GM18505 (cell line): ENCODE data around the gene VIPR2.

Experiments used
- ATAC-seq: cut with Tn5 transposase; IDR thresholded peaks from one replicate; pipeline ENCODE4 v1.9.1; 2021; ENCODE audit not compliant: unreplicated experiment
- POLR2A ChIP-seq: IDR thresholded peaks from 4 replicates; pipeline ENCODE4 v1.6.1; 2011; ENCODE audit warnings: borderline replicate concordance; ENCODE audit not compliant: insufficient read depth, insufficient read length; ENCODE audit errors: extremely low read depth

VIPR2 gene

GRCh38 chr7:159027056-159027788, 117.4 kb downstream of the VIPR2 start:
- ATAC-seq, result no peak
- TF ChIP-seq POLR2A, result no peak

DNA sequence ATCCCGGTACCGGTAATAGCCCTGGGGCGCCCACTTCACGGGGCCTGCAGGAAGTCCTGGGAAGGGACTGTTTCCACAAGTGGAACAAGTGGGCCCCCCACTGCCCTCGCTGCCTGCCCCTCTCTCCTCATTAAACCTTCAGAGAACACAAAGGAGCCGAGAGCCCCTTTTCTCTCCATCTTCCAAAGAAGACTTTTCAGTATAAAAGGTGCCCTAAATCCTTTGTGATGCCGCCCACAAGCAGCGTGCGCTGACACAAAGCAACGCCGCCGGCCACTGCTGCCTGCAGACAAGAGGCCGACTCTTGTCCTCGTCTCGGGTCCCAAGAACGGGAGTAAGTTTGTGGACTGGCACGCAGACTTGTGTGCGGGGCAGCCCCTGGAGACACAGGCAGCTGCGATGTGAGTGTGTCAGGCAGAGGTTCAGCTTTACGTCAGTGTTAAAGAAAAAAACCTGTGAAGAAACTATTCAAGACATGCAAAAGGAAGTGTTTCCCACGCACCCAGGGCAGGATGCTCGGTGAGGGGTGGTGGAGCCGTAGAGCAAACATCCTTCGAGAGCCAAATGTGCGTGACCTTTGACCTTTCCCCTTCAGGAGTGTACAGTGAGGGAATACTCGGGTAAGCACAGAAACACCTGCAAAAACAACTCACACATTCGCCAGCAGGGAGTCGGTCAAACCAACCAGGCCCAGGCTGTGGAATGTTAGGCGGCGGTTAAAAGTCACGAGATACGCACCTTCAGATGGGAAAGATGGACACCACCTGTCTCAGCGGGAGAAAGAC, 118.2 kb downstream of the VIPR2 start:
- ATAC-seq, result no peak
- TF ChIP-seq POLR2A, result no peak

- no peak for ATAC-seq
- TF ChIP-seq POLR2A, result no peak
Observed at GRCh38 chr7:159025161-159025779, 119.4 kb downstream of the VIPR2 start.

GRCh38 chr7:159024280-159024951, 120.3 kb downstream of the VIPR2 start:
- TF ChIP-seq POLR2A, result no peak
- no peak for ATAC-seq

DNA sequence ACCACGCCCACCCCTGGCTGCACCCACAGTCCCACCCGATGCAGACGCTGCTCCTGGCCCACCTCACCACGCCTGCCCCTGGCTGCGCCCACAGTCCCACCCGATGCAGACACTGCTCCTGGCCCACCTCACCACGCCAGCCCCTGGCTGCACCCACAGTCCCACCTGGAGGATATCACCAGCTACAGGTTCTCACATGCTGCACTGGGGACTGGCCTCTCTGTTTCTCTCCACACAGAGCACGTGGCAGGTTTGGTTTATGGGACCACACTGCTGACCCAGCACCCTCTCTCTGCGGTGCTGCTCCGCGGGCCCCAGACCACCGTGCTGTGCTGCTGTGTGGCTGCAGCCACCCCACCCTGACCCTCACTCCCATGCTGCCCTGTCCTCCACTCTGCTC, 120.9 kb downstream of the VIPR2 start:
- no peak for TF ChIP-seq POLR2A
- no peak for ATAC-seq

DNA sequence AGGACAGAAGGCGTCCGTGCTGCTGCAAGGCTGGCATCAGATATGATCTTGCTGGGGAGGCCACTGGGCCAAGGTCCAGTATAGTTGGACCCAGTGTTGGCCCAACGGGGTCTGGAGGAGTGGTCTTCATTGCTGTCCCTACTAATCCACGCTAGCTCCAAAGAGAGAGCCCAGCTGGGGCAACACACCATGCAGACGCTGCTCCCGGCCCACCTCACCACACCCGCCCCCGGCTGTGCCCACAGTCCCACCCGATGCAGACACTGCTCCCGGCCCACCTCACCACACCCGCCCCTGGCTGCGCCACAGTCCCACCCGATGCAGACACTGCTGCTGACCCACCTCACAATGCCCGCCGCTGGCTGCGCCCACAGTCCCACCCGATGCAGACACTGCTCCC, 121.5 kb downstream of the VIPR2 start:
- no peak for ATAC-seq
- TF ChIP-seq POLR2A, result no peak

DNA sequence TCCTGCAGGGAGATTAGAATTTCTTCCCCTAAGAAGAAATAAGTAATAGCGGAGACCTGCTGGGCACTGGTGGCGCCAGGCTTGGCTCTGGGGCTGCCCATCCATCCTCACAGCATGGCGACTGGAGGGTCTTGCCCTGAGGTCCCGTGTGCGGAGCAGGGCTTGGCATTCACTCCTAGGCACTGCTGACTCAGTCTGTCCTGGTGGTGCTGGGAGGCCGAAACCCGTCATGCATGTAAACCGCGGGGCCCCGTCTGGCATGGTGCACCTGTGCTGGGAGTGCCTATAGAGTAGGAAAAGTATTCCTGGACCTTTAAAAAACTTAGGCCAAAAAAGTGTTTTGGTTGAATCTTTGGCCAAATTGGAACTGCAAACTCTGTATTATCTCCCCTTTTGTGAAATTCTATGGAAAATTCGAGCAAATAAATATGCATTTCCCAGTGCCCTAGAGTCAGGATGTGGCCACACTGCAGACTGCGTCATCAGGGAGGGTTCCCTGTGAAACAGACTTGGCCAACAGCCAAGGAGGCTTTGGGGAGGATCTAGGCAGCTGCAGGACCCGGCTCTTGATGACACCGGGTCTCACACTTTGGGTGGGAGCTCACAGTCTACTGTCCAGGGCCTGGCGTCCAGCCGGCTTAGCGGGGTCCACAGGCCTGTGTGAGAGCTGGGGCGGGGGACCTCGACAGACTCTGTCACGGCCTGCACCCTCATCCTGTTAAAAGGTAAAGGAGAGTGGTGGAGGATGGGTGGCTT, 122.3 kb downstream of the VIPR2 start:
- no peak for TF ChIP-seq POLR2A
- no peak for ATAC-seq

DNA sequence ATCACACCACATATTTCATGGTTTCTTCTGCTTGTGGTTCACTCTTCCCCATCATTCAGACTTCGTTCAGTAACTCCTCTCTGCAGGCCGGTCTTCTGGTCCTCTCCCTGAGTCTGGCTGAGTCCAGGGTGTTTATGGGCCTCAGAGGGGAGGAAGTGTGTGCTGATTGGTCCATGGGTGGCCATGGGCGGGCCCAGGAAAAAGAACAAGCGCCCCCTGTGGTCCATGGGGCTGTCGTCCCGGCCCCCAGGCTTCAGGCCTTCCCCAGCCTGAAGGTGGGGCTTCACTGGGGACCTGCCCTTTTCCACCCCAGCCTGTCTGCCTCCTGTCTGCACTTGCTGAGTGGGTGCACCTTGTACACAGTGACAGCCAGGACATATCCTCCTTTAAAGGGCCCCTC, 123.7 kb downstream of the VIPR2 start:
- no peak for TF ChIP-seq POLR2A
- ATAC-seq, result no peak

- no peak for ATAC-seq
- no peak for TF ChIP-seq POLR2A
Observed at GRCh38 chr7:159019111-159019510, 125.6 kb downstream of the VIPR2 start.

GRCh38 chr7:159017741-159018140, 126.9 kb downstream of the VIPR2 start:
- no peak for ATAC-seq
- TF ChIP-seq POLR2A, result no peak

- TF ChIP-seq POLR2A, result no peak
- no peak for ATAC-seq
Observed at GRCh38 chr7:159017210-159017609, 127.5 kb downstream of the VIPR2 start.

DNA sequence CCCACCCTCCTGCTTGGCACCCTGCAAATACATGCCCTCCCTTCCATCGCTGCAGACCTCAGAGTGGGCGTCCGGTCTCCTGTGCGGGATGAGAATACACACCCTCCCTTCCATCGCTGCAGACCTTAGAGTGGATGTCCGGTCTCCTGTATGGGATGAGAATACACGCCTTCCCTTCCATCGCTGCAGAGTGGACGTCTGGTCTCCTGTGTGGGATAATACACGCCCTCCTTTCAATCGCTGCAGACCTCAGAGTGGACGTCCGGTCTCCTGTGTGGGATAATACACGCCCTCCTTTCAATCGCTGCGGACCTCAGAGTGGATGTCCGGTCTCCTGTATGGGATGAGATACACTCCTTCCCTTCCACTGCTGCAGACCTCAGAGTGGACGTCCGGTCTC, 128.1 kb downstream of the VIPR2 start:
- ATAC-seq, result no peak
- no peak for TF ChIP-seq POLR2A
